T-helper 2 cell treated with Interferon-gamma antibody and Interleukin-4, amounts not matched to agents 100 ng/mL and 5 ng/mL, for 36 hours (primary cell): ENCODE measurements around the gene EPB41L5. TPM values are rescaled to one million over a fixed set of nuclear protein-coding genes. Genes with fewer than 3 reads are reported as not detected.
"Not testable (repeated sequence)": the region's sequence is repeated elsewhere in the genome, so short reads cannot be mapped to it uniquely, and the experiment has no call there.

ENCODE experiments used
- intact Hi-C: fragments of 100-400 bp; cut with micrococcal nuclease; formaldehyde crosslinking; loops from one replicate; pipeline ENCODE4 v1.15.1; 2023
- total RNA-seq: library from RNA; stranded (reverse); gene quantifications from 2 replicates; pipeline ENCODE4 v1.2.3, GENCODE V29; 2022

The EPB41L5 gene
- total RNA-seq, 1 donor from 2014 or later = 1.8 TPM

DNA sequence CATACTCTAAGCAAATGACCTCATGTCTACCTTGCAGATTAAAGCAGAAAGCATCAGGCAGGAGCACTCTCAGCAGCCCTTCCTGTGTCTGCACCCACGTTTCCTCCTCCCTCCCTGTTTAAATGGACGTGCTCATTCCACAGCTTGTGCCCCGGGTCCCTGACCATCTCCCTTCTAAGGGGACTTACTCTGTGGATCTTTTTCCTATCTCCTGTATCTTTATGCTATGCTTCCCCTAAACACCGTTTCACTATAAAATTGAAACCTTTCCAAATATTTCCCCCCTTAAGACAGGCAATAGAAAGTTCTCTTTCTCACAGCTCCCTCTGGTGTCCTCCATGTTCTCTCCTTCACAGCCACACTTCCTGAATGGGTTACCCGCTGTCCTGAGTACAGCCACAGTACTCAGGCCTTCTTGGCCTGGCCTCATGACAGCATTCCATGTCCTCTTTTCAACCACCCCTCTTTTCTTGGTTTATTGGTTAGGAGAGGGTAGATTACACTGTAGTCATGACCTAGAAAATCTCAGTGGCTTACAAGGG is 169.2 kb downstream of the EPB41L5 start:
- intact Hi-C loops = no loop called here

DNA sequence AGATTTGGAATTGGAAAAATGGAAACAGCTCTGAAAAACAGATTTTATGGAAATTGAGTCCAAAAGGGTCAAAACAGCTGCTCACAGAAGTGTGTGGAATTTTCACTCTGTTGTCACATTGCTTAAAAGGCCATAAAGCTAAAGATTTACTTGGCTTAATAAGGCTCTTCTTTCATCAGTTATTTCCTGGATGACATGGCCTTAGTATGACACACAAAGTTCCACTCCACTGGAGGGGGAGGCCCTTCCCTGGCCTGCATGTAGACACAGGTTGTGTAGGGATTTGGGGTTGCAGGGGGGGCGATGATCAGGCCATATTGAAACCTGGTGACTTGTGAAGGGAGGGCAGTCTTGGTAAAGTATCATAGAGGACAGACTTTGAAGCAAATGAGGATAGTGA is 176.3 kb downstream of the EPB41L5 start:
- intact Hi-C loops = no loop called here

- intact Hi-C loops = no loop called here
These were observed 179.4 kb downstream of the EPB41L5 start for GRCh38 chr2:120192280-120192679.

DNA sequence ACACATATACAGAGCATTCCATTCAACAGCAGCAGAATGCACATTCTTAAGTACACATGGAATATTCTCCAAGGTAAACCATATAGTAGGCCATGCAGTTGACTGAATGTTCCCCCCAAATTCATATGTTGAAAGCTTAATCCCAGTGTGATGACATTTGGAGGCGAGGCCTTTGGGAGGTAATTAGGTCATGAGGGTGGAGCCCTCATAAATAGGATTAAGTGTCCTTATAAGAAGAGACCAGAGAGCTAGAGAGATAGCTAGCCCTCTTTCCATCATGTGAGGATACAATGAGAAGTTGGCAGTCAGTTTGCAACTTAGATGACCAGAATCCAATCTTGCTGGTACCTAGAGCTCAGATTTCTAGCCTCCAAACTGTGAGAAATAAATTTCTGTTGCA is 182.7 kb downstream of the EPB41L5 start:
- intact Hi-C loops = no loop called here

DNA sequence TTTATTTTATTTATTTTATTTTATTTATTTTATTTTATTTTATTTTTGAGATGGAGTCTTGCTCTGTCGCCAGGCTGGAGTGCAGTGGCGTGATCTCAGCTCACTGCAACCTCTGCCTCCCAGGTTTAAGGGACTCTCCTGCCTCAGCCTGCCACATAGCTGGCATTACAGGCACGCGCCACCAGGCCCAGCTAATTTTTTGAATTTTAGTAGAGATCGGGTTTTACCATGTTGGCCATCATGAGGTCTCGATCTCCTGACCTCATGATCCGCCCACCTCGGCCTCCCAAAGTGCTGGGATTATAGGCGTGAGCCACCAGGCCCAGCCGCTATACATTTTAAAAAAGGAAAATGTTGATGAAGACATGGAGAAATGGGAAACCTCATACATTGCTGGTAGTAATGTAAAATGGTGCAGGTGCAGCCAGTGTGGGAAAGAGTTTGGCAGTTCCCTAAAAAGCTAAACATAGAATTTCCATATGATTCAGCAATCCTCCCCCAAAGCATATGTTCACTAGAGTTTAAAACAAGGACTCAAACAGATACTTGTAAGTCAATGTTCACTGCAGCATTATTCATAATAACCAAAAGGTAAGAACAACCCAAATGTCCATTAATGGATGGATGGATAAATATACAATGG is 187.1 kb downstream of the EPB41L5 start:
- intact Hi-C loops = not testable (repeated sequence)

- intact Hi-C loops = no loop called here
These were observed 190.6 kb downstream of the EPB41L5 start for GRCh38 chr2:120203251-120204021.

GRCh38 chr2:120204022-120204405 is 191.1 kb downstream of the EPB41L5 start:
- intact Hi-C loops = no loop called here

GRCh38 chr2:120204417-120204816 is 191.5 kb downstream of the EPB41L5 start:
- intact Hi-C loops = no loop called here

- intact Hi-C loops = no loop called here
These were observed 192.2 kb downstream of the EPB41L5 start for GRCh38 chr2:120204945-120205670.

GRCh38 chr2:120206022-120206581 is 193.2 kb downstream of the EPB41L5 start:
- intact Hi-C loops = loop anchor here (1.0 kb wide), 1 partner anchor 107 kb away; no protein-coding TSS in a partner anchor

GRCh38 chr2:120208381-120209353 is 195.8 kb downstream of the EPB41L5 start:
- intact Hi-C loops = no loop called here

GRCh38 chr2:120209427-120210269 is 196.8 kb downstream of the EPB41L5 start:
- intact Hi-C loops = no loop called here

DNA sequence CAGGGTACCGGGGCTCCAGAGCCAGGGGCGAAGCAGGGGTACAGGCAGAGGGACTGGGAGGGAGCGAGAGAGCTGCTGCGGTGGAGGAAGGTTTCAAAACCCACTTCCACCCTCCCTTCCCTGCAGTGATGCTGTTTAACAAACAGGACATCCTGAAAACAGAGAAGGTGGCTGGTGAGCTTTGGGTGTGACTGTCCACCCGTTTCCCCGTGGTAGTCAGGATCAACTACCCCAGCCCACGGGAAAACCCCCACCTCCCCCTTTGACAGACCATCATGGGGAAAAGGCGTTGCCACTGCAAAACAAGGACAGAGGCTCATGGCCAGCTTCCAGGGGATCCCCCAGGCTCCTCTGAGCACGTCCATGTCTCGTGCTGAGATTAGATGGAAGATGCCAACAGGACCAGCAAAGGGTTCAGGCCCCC is 197.4 kb downstream of the EPB41L5 start:
- intact Hi-C loops = no loop called here

DNA sequence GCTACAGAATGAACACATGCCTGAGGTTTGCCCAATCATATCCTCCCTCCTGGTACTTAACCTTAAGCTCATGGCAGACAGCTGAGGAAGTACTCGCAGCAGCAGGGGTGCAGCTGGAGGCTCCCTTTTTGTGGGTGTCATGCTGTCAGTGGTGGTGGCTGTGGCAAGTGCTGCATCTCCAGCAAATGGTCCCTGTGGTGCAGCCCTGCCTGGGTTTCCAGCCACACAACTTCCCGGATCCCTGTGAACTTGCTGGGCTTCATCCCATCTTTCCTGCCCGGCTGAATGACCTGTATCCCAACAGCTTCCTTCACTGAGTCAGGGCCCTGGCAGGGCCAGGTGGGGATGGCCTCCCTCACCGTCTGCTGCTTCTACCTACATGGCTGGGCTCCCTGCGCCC is 205.3 kb downstream of the EPB41L5 start:
- intact Hi-C loops = no loop called here

- intact Hi-C loops = no loop called here
These were observed 206.4 kb downstream of the EPB41L5 start for GRCh38 chr2:120219291-120219690.

DNA sequence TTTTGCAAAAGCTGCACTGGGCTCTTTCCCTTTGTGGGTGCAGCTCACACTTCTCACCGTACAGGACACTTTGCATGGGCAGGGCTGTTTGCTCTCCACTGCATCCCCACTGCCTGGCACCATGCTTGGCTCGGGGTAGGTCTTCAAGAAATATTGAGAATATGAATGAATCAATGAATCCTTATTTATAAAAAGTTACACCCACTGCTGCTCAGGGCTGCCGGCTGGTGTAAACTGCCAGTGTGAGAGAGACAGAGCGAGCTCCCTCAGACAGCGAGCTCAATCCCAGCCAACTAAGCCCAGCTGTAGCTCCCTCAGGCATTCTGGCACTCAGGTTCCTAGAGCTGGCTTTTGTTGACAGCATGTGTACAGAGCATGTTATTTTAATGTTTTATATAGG is 206.9 kb downstream of the EPB41L5 start:
- intact Hi-C loops = loop anchor here (5.0 kb wide), 1 partner anchor 207 kb away; the partner anchor contains the start of gene EPB41L5

DNA sequence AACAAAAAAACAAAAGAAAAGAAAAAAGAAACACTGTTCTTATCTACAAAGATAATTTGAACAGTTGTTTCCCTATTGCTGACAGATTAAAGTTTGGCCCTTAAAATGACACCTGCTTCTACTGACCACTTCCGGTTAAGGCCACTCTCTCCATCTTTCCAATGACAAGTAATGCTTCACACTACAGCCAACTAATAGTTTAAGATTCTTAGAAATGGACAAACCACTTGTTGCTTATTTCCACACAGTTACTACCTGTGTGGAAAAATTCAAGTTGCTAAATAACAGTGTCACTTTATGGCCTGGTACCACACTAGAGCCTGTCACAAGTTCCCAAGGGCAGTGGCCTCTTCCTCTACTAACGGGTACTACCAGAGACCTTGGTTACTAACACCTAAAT is 207.9 kb downstream of the EPB41L5 start:
- intact Hi-C loops = loop anchor here (5.0 kb wide), 1 partner anchor 208 kb away; the partner anchor contains the start of gene EPB41L5

GRCh38 chr2:120221616-120222015 is 208.7 kb downstream of the EPB41L5 start:
- intact Hi-C loops = loop anchor here (2.0 to 5.0 kb wide), 3 partner anchors 209 to 543 kb away; partner anchors contain the start of genes EPB41L5, PTPN4 and TMEM177
